ENCODE measurements around the gene VPS11. TPM values are rescaled to one million over a fixed set of nuclear protein-coding genes. Genes with fewer than 3 reads are reported as not detected.
A peak's percentile ranks its signal among the peaks of the same experiment; 100 is the strongest.

Gene VPS11
- total and polyA plus RNA-seq, 2 experiments from 2014 or later: 11.5 to 13.4 TPM

DNA sequence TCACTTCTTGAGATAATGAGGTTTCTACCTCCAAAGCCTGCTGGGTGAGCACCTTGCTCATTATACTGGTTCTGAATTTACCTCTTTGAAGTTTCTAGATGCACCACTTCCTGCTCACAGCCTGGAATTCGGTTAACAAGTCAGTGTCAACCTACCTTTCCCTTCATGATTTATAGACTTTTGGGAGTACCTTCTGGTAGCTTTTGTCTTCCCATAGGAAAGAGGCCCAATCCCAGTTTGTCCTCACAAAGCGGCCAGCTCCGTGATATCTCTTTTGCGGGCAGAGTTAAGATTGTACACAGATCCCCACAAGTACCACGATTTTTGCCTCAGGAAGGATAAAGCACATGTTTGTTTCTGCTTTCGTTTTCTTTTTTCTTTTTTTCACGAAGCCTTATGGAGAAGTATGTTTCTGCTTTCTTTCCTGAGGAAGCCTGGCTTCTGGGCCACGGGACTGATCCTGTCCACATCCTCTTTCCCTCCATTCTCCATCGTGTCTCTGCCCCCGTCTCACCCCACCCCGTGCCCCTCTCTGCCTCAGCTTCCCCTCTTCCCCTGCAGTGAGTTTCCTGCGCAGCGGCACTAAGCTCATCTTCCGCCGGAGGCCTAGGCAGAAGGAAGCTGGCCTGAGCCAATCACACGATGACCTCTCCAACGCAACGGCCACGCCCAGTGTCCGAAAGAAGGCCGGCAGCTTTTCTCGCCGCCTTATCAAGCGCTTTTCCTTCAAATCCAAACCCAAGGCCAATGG is 48.0 kb downstream of the VPS11 start (continued):
- TF ChIP-seq, protein P1, sequence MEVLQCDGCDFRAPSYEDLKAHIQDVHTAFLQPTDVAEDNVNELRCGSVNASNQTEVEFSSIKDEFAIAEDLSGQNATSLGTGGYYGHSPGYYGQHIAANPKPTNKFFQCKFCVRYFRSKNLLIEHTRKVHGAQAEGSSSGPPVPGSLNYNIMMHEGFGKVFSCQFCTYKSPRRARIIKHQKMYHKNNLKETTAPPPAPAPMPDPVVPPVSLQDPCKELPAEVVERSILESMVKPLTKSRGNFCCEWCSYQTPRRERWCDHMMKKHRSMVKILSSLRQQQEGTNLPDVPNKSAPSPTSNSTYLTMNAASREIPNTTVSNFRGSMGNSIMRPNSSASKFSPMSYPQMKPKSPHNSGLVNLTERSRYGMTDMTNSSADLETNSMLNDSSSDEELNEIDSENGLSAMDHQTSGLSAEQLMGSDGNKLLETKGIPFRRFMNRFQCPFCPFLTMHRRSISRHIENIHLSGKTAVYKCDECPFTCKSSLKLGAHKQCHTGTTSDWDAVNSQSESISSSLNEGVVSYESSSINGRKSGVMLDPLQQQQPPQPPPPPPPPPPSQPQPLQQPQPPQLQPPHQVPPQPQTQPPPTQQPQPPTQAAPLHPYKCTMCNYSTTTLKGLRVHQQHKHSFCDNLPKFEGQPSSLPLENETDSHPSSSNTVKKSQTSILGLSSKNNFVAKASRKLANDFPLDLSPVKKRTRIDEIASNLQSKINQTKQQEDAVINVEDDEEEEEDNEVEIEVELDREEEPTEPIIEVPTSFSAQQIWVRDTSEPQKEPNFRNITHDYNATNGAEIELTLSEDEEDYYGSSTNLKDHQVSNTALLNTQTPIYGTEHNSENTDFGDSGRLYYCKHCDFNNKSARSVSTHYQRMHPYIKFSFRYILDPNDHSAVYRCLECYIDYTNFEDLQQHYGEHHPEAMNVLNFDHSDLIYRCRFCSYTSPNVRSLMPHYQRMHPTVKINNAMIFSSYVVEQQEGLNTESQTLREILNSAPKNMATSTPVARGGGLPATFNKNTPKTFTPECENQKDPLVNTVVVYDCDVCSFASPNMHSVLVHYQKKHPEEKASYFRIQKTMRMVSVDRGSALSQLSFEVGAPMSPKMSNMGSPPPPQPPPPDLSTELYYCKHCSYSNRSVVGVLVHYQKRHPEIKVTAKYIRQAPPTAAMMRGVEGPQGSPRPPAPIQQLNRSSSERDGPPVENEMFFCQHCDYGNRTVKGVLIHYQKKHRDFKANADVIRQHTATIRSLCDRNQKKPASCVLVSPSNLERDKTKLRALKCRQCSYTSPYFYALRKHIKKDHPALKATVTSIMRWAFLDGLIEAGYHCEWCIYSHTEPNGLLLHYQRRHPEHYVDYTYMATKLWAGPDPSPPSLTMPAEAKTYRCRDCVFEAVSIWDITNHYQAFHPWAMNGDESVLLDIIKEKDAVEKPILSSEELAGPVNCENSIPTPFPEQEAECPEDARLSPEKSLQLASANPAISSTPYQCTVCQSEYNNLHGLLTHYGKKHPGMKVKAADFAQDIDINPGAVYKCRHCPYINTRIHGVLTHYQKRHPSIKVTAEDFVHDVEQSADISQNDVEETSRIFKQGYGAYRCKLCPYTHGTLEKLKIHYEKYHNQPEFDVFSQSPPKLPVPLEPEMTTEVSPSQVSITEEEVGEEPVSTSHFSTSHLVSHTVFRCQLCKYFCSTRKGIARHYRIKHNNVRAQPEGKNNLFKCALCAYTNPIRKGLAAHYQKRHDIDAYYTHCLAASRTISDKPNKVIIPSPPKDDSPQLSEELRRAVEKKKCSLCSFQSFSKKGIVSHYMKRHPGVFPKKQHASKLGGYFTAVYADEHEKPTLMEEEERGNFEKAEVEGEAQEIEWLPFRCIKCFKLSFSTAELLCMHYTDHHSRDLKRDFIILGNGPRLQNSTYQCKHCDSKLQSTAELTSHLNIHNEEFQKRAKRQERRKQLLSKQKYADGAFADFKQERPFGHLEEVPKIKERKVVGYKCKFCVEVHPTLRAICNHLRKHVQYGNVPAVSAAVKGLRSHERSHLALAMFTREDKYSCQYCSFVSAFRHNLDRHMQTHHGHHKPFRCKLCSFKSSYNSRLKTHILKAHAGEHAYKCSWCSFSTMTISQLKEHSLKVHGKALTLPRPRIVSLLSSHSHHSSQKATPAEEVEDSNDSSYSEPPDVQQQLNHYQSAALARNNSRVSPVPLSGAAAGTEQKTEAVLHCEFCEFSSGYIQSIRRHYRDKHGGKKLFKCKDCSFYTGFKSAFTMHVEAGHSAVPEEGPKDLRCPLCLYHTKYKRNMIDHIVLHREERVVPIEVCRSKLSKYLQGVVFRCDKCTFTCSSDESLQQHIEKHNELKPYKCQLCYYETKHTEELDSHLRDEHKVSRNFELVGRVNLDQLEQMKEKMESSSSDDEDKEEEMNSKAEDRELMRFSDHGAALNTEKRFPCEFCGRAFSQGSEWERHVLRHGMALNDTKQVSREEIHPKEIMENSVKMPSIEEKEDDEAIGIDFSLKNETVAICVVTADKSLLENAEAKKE (CRISPR knock-in tag; IDR thresholded peaks at IDR 0.05): no peak

DNA sequence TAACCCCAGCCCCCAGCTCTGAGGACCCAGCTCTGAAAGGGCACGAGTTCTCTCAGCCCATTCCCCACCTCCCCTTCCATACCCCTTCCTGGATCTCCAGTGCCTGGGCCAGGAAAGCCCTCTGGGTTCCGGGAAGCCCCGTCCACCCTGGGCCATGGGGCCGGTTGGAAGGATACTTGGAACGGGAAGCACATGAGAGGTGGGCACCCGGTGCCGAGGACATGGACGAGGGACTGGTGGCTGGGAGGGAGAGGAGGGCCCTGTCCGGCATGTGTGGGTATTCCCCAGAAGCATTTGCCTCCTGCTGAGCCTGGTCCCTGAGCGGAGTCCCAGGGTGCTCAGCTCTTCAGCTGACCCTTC is 48.6 kb downstream of the VPS11 start:
- Histone ChIP-seq H3K4me1 (ENCODE audit: insufficient read depth) (peaks cover 12% of the 10 kb centered on the region), H3K4me2 (peak overlapping the region; percentile 57; the same call in 1 of the 2 replicates), H4K20me1 (replicated peaks; ENCODE audit: insufficient read depth) (no peaks in the 10 kb centered on the region), H3K27ac (ENCODE audit: low read depth) (no peak overlapping the region), H3K27me3 (ENCODE audit: insufficient read depth) (no peaks in the 10 kb centered on the region), H2AFZ (0 out of 2 replicates have a peak overlapping the region, but pooled peaks have one; percentile 90), H3K79me2 (replicated peaks; ENCODE audit: insufficient read depth) (no peaks in the 10 kb centered on the region), H3K4me3 (no peak overlapping the region), H3K9me2 (ENCODE audit: insufficient read depth) (no peaks in the 10 kb centered on the region), H3K36me3 (ENCODE audit: insufficient read depth) (no peaks in the 10 kb centered on the region), H3F3A (replicated peaks; ENCODE audit: low read depth) (0 out of 2 replicates have a peak, but pooled peaks cover 3% of the 10 kb centered on the region)
- Mint-ChIP-seq H3K4me3 (no peak overlapping the region; the same call in 2 of the 3 replicates), H3K27me3 (ENCODE audit: insufficient read depth, low read depth, poor library complexity) (peaks cover 10% of the 10 kb centered on the region), H3K27ac (no peak overlapping the region), H3K4me1 (peaks cover 10% of the 10 kb centered on the region), H3K36me3 (ENCODE audit: low read depth) (no peaks in the 10 kb centered on the region; the same call in 2 of the 3 replicates), H3K9me3 (no peaks in the 10 kb centered on the region)
- DNase-seq (ENCODE audit: low spot score) (no peak), ATAC-seq (peak; percentile 12; the same call in 2 of the 3 replicates)
- TF ChIP-seq JUNB (IDR thresholded peaks at IDR 0.05; ENCODE audit: unreplicated experiment) (no peak), EZH2phosphoT487 (IDR thresholded peaks at IDR 0.05; ENCODE audit: unreplicated experiment) (no peak), ZNF114 (CRISPR knock-in tag; IDR thresholded peaks at IDR 0.05) (no peak), NANOG (IDR thresholded peaks at IDR 0.05; ENCODE audit: borderline replicate concordance) (no peak), EZH2 (IDR thresholded peaks at IDR 0.05; ENCODE audit: low read depth, unreplicated experiment) (no peak)
- TF ChIP-seq, protein P2, sequence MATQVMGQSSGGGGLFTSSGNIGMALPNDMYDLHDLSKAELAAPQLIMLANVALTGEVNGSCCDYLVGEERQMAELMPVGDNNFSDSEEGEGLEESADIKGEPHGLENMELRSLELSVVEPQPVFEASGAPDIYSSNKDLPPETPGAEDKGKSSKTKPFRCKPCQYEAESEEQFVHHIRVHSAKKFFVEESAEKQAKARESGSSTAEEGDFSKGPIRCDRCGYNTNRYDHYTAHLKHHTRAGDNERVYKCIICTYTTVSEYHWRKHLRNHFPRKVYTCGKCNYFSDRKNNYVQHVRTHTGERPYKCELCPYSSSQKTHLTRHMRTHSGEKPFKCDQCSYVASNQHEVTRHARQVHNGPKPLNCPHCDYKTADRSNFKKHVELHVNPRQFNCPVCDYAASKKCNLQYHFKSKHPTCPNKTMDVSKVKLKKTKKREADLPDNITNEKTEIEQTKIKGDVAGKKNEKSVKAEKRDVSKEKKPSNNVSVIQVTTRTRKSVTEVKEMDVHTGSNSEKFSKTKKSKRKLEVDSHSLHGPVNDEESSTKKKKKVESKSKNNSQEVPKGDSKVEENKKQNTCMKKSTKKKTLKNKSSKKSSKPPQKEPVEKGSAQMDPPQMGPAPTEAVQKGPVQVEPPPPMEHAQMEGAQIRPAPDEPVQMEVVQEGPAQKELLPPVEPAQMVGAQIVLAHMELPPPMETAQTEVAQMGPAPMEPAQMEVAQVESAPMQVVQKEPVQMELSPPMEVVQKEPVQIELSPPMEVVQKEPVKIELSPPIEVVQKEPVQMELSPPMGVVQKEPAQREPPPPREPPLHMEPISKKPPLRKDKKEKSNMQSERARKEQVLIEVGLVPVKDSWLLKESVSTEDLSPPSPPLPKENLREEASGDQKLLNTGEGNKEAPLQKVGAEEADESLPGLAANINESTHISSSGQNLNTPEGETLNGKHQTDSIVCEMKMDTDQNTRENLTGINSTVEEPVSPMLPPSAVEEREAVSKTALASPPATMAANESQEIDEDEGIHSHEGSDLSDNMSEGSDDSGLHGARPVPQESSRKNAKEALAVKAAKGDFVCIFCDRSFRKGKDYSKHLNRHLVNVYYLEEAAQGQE (IDR thresholded peaks at IDR 0.05; ENCODE audit: unreplicated experiment): no peak
- TF ChIP-seq, protein P3, sequence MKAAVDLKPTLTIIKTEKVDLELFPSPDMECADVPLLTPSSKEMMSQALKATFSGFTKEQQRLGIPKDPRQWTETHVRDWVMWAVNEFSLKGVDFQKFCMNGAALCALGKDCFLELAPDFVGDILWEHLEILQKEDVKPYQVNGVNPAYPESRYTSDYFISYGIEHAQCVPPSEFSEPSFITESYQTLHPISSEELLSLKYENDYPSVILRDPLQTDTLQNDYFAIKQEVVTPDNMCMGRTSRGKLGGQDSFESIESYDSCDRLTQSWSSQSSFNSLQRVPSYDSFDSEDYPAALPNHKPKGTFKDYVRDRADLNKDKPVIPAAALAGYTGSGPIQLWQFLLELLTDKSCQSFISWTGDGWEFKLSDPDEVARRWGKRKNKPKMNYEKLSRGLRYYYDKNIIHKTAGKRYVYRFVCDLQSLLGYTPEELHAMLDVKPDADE (IDR thresholded peaks at IDR 0.05): no peak

Data from GM23338 (cell line).